ENCODE data around the gene GDF15.

GDF15 gene

GRCh38 chr19:18428787-18429674 lies 43.1 kb downstream of the GDF15 start:
- in situ Hi-C loops (cut with MboI; ENCODE audit: low sequenced_read_pairs) = no loop called here

- in situ Hi-C loops (cut with MboI; ENCODE audit: low sequenced_read_pairs) = no loop called here
Observed at GRCh38 chr19:18429717-18430416, 43.9 kb downstream of the GDF15 start.

GRCh38 chr19:18430417-18431144 lies 44.6 kb downstream of the GDF15 start:
- in situ Hi-C loops (cut with MboI; ENCODE audit: low sequenced_read_pairs) = no loop called here

- in situ Hi-C loops (cut with MboI; ENCODE audit: low sequenced_read_pairs) = no loop called here
Observed at GRCh38 chr19:18431351-18432197, 45.6 kb downstream of the GDF15 start.

- in situ Hi-C loops (cut with MboI; ENCODE audit: low sequenced_read_pairs) = no loop called here
Observed at GRCh38 chr19:18432275-18433014, 46.5 kb downstream of the GDF15 start.

GRCh38 chr19:18433015-18433691 lies 47.2 kb downstream of the GDF15 start:
- in situ Hi-C loops (cut with MboI; ENCODE audit: low sequenced_read_pairs) = no loop called here

- in situ Hi-C loops (cut with MboI; ENCODE audit: low sequenced_read_pairs) = no loop called here
Observed at GRCh38 chr19:18433735-18434398, 47.9 kb downstream of the GDF15 start.

- in situ Hi-C loops (cut with MboI; ENCODE audit: low sequenced_read_pairs) = no loop called here
Observed at GRCh38 chr19:18434411-18435175, 48.6 kb downstream of the GDF15 start.

- in situ Hi-C loops (cut with MboI; ENCODE audit: low sequenced_read_pairs) = no loop called here
Observed at GRCh38 chr19:18435178-18435841, 49.4 kb downstream of the GDF15 start.

GRCh38 chr19:18435842-18436670 lies 50.1 kb downstream of the GDF15 start:
- in situ Hi-C loops (cut with MboI; ENCODE audit: low sequenced_read_pairs) = no loop called here

- in situ Hi-C loops (cut with MboI; ENCODE audit: low sequenced_read_pairs) = no loop called here
Observed at GRCh38 chr19:18436671-18437490, 50.9 kb downstream of the GDF15 start.

- in situ Hi-C loops (cut with MboI; ENCODE audit: low sequenced_read_pairs) = no loop called here
Observed at GRCh38 chr19:18437491-18438330, 51.8 kb downstream of the GDF15 start, which contains the start of gene ISYNA1. ISYNA1 (minus strand) TSS chr19:18438133; CDS start chr19:18437979, 154 bp downstream.

GRCh38 chr19:18438331-18439024 lies 52.5 kb downstream of the GDF15 start:
- in situ Hi-C loops (cut with MboI; ENCODE audit: low sequenced_read_pairs) = no loop called here

All from HL-60/S4 treated with phorbol 12-myristate 13-acetate at 8.2 ng/mL for 4 days and 3 days (cell line).